ACC112 (cell line): ENCODE results near the gene ANKS1B.

Experiments
- H2AFZ ChIP-seq: fragments of 200-600 bp; sonication (generic); one replicate; pipeline ENCODE4 v1.6.0; 2017; ENCODE audit warnings: antibody characterized with exemption, low read length; ENCODE audit not compliant: unreplicated experiment
- H3K27ac ChIP-seq: fragments of 200-600 bp; sonication (generic); 2 replicates; pipeline ENCODE4 v1.5.1; 2014; ENCODE audit warnings: low read depth, mild to moderate bottlenecking, antibody characterized with exemption, low read length, moderate library complexity
- H3K27me3 ChIP-seq: fragments of 200-600 bp; sonication (generic); 2 replicates; pipeline ENCODE4 v1.6.1; 2014; ENCODE audit warnings: mild to moderate bottlenecking, antibody characterized with exemption, low read length, moderate library complexity, mixed read lengths; ENCODE audit not compliant: insufficient read depth
- H3K36me3 ChIP-seq: fragments of 200-600 bp; sonication (generic); 2 replicates; pipeline ENCODE4 v1.6.1; 2016; ENCODE audit warnings: mild to moderate bottlenecking, antibody characterized with exemption, low read length, moderate library complexity, mixed read lengths; ENCODE audit not compliant: insufficient read depth
- H3K4me1 ChIP-seq: fragments of 200-600 bp; sonication (generic); one replicate; pipeline ENCODE4 v1.6.1; 2016; ENCODE audit warnings: low read length, mixed read lengths; ENCODE audit not compliant: insufficient read depth, unreplicated experiment, control insufficient read depth
- H3K4me3 ChIP-seq: fragments of 200-600 bp; sonication (generic); 2 replicates; pipeline ENCODE4 v1.5.1; 2014; ENCODE audit warnings: mild to moderate bottlenecking, low read depth, low read length
- H3K79me2 ChIP-seq: fragments of 200-600 bp; sonication (generic); one replicate; pipeline ENCODE4 v1.6.0; 2016; ENCODE audit warnings: low read length; ENCODE audit not compliant: control insufficient read depth, unreplicated experiment, insufficient read depth

ANKS1B gene

GRCh38 chr12:98901189-98901588, 1083.5 kb downstream of the ANKS1B start:
- H3K4me1 ChIP-seq = no peaks in the 10 kb centered on the region
- no peaks in the 10 kb centered on the region for H3K36me3 ChIP-seq
- H3K4me3 ChIP-seq = no peak overlapping the region
- H3K27me3 ChIP-seq = peaks cover 26% of the 10 kb centered on the region
- H2AFZ ChIP-seq = no peak overlapping the region
- no peaks in the 10 kb centered on the region for H3K79me2 ChIP-seq
- no peak overlapping the region for H3K27ac ChIP-seq

GRCh38 chr12:98896938-98897337, 1087.8 kb downstream of the ANKS1B start:
- H3K27ac ChIP-seq = no peak overlapping the region
- no peaks in the 10 kb centered on the region for H3K4me1 ChIP-seq
- no peaks in the 10 kb centered on the region for H3K79me2 ChIP-seq
- no peaks in the 10 kb centered on the region for H3K36me3 ChIP-seq
- peaks cover 66% of the 10 kb centered on the region for H3K27me3 ChIP-seq
- H2AFZ ChIP-seq = no peak overlapping the region
- no peak overlapping the region for H3K4me3 ChIP-seq

GRCh38 chr12:98895086-98895651, 1089.6 kb downstream of the ANKS1B start:
- Histone ChIP-seq H3K36me3 (no peaks in the 10 kb centered on the region), H3K27me3 (peaks cover 83% of the 10 kb centered on the region), H3K79me2 (no peaks in the 10 kb centered on the region), H3K4me3 (no peak overlapping the region), H2AFZ (no peak overlapping the region), H3K27ac (no peak overlapping the region), H3K4me1 (no peaks in the 10 kb centered on the region)

- no peaks in the 10 kb centered on the region for H3K36me3 ChIP-seq
- H3K27me3 ChIP-seq = peaks cover 89% of the 10 kb centered on the region
- H3K27ac ChIP-seq = no peak overlapping the region
- H3K4me1 ChIP-seq = no peaks in the 10 kb centered on the region
- H3K79me2 ChIP-seq = no peaks in the 10 kb centered on the region
- H2AFZ ChIP-seq = no peak overlapping the region
- H3K4me3 ChIP-seq = no peak overlapping the region
These were observed 1090.2 kb downstream of the ANKS1B start for GRCh38 chr12:98894412-98895085.

GRCh38 chr12:98893675-98894411, 1090.9 kb downstream of the ANKS1B start:
- no peaks in the 10 kb centered on the region for H3K79me2 ChIP-seq
- H2AFZ ChIP-seq = no peak overlapping the region
- no peaks in the 10 kb centered on the region for H3K36me3 ChIP-seq
- H3K27ac ChIP-seq = no peak overlapping the region
- no peak overlapping the region for H3K4me3 ChIP-seq
- peaks cover 84% of the 10 kb centered on the region for H3K27me3 ChIP-seq
- H3K4me1 ChIP-seq = no peaks in the 10 kb centered on the region

- Histone ChIP-seq H3K36me3 (no peaks in the 10 kb centered on the region), H3K27me3 (peaks cover 81% of the 10 kb centered on the region), H3K27ac (no peak overlapping the region), H3K79me2 (no peaks in the 10 kb centered on the region), H3K4me3 (no peak overlapping the region), H2AFZ (no peak overlapping the region), H3K4me1 (no peaks in the 10 kb centered on the region)
These were observed 1091.5 kb downstream of the ANKS1B start for GRCh38 chr12:98893126-98893674.

GRCh38 chr12:98885778-98886177, 1099.0 kb downstream of the ANKS1B start:
- no peak overlapping the region for H3K27ac ChIP-seq
- no peak overlapping the region for H2AFZ ChIP-seq
- H3K4me3 ChIP-seq = no peak overlapping the region
- H3K27me3 ChIP-seq = peaks cover 28% of the 10 kb centered on the region
- no peaks in the 10 kb centered on the region for H3K79me2 ChIP-seq
- H3K4me1 ChIP-seq = no peaks in the 10 kb centered on the region
- no peaks in the 10 kb centered on the region for H3K36me3 ChIP-seq

GRCh38 chr12:98883231-98883630, 1101.5 kb downstream of the ANKS1B start:
- Histone ChIP-seq H3K4me1 (no peaks in the 10 kb centered on the region), H3K4me3 (no peak overlapping the region)

GRCh38 chr12:98882526-98882925, 1102.2 kb downstream of the ANKS1B start:
- Histone ChIP-seq H3K79me2 (no peaks in the 10 kb centered on the region), H3K4me3 (no peak overlapping the region), H2AFZ (no peak overlapping the region), H3K4me1 (no peaks in the 10 kb centered on the region), H3K27ac (no peak overlapping the region), H3K27me3 (peaks cover 22% of the 10 kb centered on the region), H3K36me3 (no peaks in the 10 kb centered on the region)

More at GRCh38 chr12:98883231-98883630, 1101.5 kb downstream of the ANKS1B start:
- Histone ChIP-seq H3K27ac (no peak overlapping the region), H2AFZ (no peak overlapping the region), H3K27me3 (peaks cover 22% of the 10 kb centered on the region), H3K36me3 (no peaks in the 10 kb centered on the region), H3K79me2 (no peaks in the 10 kb centered on the region)

GRCh38 chr12:98873776-98874175, 1111.0 kb downstream of the ANKS1B start:
- Histone ChIP-seq H3K4me3 (no peak overlapping the region), H3K79me2 (no peaks in the 10 kb centered on the region), H3K4me1 (no peaks in the 10 kb centered on the region), H3K36me3 (no peaks in the 10 kb centered on the region), H3K27ac (no peak overlapping the region), H3K27me3 (0 out of 2 replicates have a peak, but pooled peaks cover 5% of the 10 kb centered on the region), H2AFZ (no peak overlapping the region)
